ENCODE data around the gene AMPD3.

DNA sequence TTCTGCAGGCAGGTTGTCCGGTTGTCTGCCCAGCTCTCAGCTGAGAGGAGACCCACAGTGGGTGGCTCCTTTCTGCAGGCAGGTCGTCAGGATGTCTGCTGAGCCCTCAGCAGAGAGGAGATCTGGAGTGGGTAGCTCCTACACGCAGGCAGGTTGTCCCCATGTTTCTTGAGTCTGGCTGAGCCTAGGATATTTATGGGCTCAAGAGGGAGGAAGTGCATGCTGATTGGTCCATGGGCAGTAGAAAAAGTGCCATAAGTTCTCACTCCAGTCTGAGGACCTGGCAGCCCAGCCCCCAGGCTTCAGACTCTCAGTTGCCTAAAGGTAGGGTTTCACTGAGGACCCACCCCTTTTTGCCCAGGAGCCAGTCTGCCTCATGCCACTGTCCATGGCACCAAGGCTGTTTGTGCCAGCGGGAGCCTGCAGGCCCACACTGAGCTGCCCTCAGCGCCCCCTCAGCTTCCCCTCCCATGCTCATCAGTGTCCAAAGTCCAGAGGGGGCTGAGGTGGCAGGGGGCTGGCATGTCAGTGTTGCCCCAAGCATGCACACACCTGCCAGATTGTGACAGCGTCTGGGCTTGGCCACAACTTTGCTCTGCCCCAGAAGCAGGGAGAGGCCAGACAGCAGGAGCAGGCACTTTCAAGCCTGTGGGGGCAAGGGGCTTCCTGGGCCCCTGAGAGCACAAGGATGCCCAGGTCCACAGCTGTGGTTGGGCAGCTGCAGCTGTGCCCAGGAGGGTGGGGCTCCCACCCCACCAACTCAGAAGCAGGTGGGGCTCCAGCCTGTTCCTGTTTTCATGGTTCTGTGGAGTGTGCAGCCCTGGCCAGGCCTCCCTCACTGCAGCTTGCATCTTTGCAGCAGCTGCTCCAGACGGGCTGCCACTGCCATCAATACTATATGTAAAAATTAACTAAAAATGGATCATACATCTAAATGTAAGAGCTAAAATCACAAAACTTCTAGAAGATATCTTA lies 89.7 kb downstream of the AMPD3 start:
- TF ChIP-seq, protein P1, sequence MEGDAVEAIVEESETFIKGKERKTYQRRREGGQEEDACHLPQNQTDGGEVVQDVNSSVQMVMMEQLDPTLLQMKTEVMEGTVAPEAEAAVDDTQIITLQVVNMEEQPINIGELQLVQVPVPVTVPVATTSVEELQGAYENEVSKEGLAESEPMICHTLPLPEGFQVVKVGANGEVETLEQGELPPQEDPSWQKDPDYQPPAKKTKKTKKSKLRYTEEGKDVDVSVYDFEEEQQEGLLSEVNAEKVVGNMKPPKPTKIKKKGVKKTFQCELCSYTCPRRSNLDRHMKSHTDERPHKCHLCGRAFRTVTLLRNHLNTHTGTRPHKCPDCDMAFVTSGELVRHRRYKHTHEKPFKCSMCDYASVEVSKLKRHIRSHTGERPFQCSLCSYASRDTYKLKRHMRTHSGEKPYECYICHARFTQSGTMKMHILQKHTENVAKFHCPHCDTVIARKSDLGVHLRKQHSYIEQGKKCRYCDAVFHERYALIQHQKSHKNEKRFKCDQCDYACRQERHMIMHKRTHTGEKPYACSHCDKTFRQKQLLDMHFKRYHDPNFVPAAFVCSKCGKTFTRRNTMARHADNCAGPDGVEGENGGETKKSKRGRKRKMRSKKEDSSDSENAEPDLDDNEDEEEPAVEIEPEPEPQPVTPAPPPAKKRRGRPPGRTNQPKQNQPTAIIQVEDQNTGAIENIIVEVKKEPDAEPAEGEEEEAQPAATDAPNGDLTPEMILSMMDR (IDR thresholded peaks at IDR 0.05) = no peak
- TF ChIP-seq EZH2 (IDR thresholded peaks at IDR 0.05; ENCODE audit: borderline replicate concordance, insufficient read depth, low read depth, low read length, poor library complexity, severe bottlenecking) = no peak
